Stimulated activated CD4-positive, alpha-beta T cell treated with anti-CD3 and anti-CD28 coated beads, Interleukin-2, amount 100 ng/mL, for 24 hours (primary cell): ENCODE results near the gene SLC45A3.
A peak's percentile ranks its signal among the peaks of the same experiment; 100 is the strongest.
"Not testable (repeated sequence)": the region's sequence is repeated elsewhere in the genome, so short reads cannot be mapped to it uniquely, and the experiment has no call there.

ENCODE experiments used
- DNase-seq, 2 donors: peaks; one replicate each; pipeline ENCODE4 v3.0.0-alpha.2; 2020

The SLC45A3 gene

GRCh38 chr1:205666372-205667166 is 13.7 kb downstream of the SLC45A3 start:
- no peak for DNase-seq

- no peak for DNase-seq
These were observed 14.9 kb downstream of the SLC45A3 start for GRCh38 chr1:205665201-205666045.

GRCh38 chr1:205664399-205665017 is 15.8 kb downstream of the SLC45A3 start:
- DNase-seq = no peak

- no peak for DNase-seq
These were observed 16.9 kb downstream of the SLC45A3 start for GRCh38 chr1:205663286-205663936.

- no peak for DNase-seq
These were observed 17.5 kb downstream of the SLC45A3 start for GRCh38 chr1:205662791-205663190.

GRCh38 chr1:205662135-205662738 is 18.1 kb downstream of the SLC45A3 start:
- no peak for DNase-seq

GRCh38 chr1:205661429-205662134 is 18.7 kb downstream of the SLC45A3 start:
- DNase-seq = no peak

GRCh38 chr1:205660361-205660760 is 19.9 kb downstream of the SLC45A3 start:
- DNase-seq = no peak

GRCh38 chr1:205658943-205659581 is 21.2 kb downstream of the SLC45A3 start:
- DNase-seq = peak; percentile 81 to 82

- DNase-seq = no peak
These were observed 24.1 kb downstream of the SLC45A3 start for GRCh38 chr1:205656236-205656635.

GRCh38 chr1:205652984-205653383 is 27.3 kb downstream of the SLC45A3 start:
- no peak for DNase-seq

- DNase-seq = no peak
These were observed 30.1 kb downstream of the SLC45A3 start for GRCh38 chr1:205650241-205650640.

GRCh38 chr1:205645519-205645918 is 34.8 kb downstream of the SLC45A3 start:
- no peak for DNase-seq

GRCh38 chr1:205642679-205643307 is 37.5 kb downstream of the SLC45A3 start:
- no peak for DNase-seq

GRCh38 chr1:205639567-205639966 is 40.7 kb downstream of the SLC45A3 start:
- no peak for DNase-seq

- no peak for DNase-seq
These were observed 42.3 kb downstream of the SLC45A3 start for GRCh38 chr1:205637854-205638468.

GRCh38 chr1:205636732-205637131 is 43.6 kb downstream of the SLC45A3 start:
- no peak for DNase-seq

GRCh38 chr1:205636138-205636530 is 44.2 kb downstream of the SLC45A3 start:
- not testable (repeated sequence) for DNase-seq

- DNase-seq = no peak
These were observed 46.8 kb downstream of the SLC45A3 start for GRCh38 chr1:205633421-205633976.

- no peak for DNase-seq
These were observed 47.6 kb downstream of the SLC45A3 start for GRCh38 chr1:205632669-205633169.
